DLD1 (cell line): Measurements from ENCODE around the gene MAP1S.

ENCODE experiments used
- in situ Hi-C: cut with HindIII; loops from 2 replicates; pipeline ENCODE4 v1.10.0; 2017; ENCODE audit warnings: low sequenced_read_pairs

The MAP1S gene, protein sequence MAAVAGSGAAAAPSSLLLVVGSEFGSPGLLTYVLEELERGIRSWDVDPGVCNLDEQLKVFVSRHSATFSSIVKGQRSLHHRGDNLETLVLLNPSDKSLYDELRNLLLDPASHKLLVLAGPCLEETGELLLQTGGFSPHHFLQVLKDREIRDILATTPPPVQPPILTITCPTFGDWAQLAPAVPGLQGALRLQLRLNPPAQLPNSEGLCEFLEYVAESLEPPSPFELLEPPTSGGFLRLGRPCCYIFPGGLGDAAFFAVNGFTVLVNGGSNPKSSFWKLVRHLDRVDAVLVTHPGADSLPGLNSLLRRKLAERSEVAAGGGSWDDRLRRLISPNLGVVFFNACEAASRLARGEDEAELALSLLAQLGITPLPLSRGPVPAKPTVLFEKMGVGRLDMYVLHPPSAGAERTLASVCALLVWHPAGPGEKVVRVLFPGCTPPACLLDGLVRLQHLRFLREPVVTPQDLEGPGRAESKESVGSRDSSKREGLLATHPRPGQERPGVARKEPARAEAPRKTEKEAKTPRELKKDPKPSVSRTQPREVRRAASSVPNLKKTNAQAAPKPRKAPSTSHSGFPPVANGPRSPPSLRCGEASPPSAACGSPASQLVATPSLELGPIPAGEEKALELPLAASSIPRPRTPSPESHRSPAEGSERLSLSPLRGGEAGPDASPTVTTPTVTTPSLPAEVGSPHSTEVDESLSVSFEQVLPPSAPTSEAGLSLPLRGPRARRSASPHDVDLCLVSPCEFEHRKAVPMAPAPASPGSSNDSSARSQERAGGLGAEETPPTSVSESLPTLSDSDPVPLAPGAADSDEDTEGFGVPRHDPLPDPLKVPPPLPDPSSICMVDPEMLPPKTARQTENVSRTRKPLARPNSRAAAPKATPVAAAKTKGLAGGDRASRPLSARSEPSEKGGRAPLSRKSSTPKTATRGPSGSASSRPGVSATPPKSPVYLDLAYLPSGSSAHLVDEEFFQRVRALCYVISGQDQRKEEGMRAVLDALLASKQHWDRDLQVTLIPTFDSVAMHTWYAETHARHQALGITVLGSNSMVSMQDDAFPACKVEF

DNA sequence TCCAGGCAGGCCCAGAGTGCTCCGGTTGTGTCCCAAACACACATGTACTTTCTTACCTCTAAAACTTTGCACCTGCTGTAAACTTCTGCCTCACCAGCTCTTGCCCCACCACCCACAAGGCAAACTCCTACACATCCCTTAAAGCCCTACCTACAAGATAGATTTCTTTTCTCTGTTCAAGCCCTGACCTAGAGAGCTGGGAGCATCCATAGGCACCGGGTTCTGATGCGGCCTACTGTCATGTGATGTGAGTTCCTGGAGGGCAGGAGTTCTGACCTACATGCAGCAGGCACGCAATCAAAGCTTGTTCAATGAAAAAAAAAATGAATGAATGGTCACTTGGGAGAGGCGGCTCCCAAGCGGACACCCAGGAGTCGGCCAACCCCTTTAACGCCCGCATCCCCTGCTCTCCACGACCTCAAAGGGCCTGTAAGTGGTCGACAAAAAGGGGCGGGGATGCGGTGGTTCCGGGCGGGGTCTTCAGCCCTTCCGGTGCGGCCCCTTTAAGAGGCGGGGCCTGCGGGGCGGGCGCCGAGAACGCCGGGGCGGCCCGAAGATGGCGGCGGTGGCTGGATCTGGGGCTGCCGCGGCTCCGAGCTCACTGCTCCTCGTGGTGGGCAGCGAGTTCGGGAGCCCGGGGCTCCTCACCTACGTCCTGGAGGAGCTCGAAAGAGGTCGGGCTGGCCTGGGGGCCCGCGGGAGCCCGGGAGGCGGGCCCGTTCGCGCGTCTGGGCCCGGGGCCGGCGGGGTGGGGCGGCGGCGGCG lies at the start of gene MAP1S:
TSS of gene MAP1S (plus strand) at position 534 of the 765 bp plus-strand sequence. CDS start at position 557, 23 bp downstream.
- in situ Hi-C loops: no loop called here

DNA sequence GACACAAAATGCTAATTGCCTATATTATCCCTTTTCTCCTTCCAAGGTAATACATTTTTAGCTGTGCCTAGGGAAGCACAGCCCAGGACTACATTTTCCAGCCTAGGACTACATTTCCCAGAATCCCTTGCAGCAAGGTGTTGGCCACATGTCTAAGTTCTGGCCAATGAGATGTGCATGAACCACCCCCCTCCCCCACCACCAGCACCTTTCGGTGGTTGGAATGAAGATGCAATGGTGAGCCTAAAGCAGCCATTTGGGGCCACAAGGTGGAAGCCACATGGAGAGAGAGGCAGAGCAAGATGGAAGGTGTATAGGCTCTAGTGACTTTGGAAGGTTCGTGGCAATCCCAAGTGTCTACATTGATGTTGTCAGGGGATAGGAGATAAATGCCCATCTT lies 47.4 kb upstream of the MAP1S start:
- in situ Hi-C loops: no loop called here

DNA sequence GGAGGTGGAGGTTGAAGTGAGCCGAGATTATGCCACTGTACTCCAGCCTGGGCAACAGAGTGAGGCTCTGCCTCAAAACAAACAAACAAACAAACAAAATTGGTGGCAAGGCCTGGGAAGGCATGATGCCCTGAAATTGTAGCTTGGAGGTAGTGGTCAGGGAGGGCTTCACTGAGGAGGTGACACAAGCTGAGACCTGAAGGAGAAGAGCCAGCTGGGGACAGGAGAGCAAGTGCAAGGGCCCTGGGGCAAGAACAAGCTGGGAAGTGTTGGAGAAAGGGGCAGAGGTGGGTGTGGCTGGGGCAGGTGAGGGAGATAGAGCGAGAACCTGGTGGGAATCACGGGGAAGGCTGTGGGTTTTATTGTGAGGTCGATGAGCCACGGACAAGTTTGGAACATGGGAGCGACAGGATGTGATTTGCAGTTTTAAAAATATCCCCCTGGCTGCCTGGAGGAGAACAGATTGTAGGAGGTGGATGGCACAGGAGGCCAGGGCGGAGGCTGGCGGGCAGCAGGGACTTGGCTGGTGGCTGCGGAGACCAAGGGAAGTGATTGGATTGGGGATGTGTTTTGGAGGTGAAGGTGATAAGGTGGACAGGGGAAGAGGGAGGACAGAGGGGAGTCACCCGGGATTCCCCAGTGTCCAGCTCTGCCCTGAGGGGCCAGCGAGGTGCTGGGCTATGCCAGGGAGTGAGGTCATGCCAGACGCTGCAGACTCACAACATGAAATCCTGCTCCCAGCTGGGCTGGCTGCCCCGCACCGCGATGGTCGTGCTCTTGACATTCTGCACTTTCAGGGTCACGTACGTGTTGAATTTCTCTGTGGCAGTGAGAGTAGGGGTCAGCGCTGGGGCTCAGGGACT lies 45.1 kb upstream of the MAP1S start:
- in situ Hi-C loops: no loop called here

DNA sequence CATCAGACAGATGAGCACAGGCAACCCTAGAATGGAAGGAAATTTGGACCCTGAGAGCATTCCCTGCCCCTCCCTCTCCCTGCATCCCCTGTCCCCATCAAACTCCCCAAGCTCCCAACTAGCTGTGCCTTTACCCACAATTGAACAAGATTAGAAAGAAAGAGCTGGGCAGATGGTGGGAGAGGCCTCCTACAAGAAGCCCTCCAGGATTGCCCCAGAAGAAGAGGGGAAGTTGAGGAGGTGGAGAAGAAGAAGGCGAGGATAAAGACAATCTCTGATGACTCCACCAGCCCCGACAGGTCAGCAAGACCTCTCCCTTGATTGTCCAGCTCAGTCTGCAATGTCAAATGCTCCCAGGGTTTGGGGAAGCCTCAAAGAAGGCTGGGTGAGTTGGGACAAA lies 43.0 kb upstream of the MAP1S start:
- in situ Hi-C loops: no loop called here

DNA sequence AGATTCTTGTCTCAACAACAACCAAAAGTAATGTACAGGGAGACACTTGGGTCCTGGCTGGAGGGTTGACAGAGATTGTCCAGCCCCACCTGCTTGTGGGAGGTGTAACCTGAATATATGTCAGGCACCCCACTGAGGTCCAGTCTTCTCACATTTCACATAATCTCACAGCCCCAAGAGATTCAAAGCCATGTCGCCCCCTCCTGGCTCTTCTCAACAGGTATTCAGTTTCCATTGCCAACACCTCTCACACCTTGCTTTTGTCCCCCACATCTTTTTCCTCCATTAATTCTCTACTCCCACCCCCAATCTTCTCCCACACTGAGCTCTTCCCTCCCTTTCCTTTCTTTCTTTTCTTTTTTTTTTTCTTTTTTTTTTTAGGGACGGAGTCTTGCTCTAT lies 42.3 kb upstream of the MAP1S start:
- in situ Hi-C loops: no loop called here

DNA sequence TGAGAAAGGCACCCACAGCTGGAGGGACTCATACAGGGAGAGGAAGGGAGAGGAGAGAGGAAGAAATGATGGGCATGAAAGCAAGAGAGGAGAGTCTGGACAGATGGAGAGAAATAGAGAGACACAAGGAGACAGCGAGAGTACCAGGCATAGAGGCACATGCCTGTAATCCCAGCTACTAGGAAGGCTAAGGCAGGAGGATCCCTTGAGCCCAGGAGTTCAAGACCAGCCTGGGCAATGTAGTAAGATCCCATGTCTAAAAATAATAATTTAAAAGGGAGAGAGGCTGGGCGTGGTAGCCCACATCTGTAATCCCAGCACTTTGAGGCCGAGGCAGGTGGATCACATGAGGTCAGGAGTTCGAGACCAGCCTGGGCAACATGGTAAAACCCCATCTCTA lies 40.4 kb upstream of the MAP1S start:
- in situ Hi-C loops: no loop called here

DNA sequence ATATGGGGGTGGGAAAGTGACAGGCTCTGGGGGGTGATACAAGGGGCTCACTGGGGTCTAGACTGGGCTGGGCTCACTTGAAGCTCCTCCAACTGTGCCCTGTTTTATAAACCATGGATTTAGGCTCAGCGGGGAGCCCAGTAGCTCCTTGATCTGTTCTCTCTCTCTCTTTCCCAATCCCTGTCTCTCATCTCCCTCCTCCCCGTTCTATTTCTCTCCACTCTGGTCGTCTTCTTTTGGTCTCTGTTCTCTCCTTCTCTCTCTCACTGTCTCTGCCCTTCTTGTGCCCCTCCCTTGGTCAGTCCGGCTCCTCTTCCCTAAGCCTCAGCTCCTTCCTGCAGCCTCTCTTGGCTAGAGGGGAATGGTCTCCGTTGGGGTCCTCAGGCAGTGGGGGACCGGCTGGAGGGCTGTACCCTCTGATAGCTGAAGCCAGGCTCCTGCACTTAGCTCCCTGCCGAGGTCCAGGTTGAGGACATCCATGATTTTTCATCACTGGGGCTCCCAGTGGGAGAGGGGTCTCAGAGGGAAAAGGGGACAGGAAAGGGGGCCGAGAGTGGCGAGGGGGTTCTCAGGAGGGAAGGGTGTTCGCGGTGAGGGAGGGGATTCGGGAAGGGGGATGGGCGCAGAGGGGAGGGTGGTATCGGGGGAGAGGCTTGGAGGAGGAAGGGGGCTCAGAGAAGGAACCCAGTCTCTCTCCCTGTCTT lies 39.6 kb upstream of the MAP1S start:
- in situ Hi-C loops: no loop called here

DNA sequence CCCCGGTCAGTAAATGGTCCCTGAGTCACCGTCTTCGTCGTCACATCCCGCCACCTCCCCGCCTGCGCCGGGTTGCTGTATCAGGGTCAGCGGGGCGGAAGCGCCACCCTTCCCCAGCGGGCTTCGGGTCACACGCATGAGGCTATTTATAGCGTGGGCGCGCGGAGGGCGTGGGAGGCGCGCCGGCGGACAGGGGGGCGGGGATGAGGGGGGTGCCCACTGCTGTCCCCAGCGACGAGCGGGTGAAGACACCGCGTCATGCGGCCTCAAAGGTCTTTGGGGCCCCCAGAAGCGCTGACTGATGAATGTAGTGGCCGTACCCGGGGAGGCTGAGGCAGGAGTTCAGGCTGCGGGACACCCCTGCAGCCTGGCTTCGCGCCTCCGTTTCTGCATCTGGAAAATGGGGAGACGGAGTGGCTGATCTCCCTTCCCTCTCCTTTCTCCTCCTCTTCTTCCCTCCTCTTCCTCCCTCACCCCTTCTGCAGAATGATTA lies 39.0 kb upstream of the MAP1S start:
- in situ Hi-C loops: no loop called here

DNA sequence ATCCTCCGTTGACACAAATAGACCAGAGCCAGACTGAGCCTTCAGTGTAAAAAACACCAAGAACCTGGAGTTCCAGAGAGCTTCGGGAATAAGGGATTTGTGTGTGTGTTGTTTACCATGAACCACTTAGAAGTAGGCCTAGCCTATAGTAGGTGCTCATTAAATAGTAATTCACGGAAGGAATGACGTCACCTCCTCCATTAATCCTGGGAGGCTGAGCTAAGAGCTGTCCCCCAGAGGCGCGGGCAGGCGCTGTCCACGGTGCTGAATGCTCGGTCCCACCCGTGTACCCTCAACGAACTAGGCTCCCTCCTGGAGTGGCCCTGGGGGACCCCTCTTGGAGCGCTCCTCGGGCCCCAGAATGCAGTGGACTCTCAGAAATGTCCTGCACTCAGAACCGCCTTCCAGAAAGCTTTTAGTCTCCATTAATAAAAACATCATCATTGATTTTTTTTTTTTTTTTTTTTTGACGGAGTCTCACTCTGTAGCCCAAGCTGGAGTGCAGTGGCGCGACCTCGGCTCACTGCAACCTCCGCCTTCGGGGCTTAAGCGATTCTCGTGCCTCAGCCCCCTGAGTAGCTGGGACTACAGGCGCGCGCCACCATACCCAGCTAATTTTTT lies 37.7 kb upstream of the MAP1S start:
- in situ Hi-C loops: no loop called here

DNA sequence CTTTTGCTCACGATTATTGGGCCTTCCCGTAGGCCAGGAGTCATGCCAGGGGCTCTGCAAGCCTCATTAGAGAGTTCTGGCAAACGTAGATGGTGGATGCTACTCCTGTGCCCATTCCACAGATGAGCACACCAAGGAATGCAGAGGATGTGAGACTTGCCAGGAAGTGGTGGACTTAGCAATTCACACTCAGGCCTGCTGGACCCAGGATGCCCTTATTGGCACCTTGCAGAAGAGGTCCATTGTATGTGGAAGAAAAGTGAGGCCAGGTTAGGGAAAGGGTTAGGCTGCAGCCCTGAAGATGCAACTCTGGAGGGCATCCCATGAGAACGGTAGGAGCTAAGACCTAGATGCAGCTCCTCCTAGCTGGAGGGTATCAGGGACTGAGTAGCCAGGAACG lies 37.0 kb upstream of the MAP1S start:
- in situ Hi-C loops: no loop called here

DNA sequence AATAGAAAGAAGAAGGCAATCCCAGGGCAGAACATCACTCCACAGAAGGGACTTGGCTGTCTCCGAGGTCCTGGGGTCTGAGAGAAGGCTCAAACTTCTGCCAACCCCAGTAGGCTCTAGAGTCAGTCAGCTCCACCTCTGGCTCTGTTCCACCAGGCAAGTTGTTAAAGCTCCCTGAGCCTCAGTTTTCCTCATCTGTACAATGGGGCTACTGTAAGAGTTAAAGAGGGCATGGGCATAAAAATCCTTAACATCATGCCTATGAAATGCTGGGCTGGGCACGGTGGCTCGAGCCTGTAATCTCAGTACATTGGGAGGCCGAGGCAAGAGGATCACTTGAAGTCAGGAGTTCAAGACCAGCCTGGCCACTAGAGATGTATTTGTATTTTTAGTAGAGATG lies 36.2 kb upstream of the MAP1S start:
- in situ Hi-C loops: no loop called here

DNA sequence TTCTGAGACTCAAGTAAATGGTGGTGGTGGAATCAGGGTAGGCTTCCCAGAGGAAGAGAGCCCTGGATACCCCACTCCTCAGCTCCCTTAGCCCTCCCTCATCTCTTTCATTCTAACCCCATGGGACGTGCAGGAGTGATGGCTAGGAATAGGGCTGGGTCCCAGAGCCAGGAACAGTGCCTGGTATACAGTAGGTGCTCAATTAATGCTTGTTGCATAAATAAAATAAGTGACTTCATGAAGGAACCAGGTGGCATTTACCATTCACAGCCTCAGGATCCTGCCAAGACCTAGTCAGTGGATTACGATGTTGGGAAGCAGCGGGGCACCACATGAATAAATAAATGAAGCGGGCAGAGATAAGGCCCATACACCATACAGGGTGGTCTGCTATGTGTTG lies 35.0 kb upstream of the MAP1S start:
- in situ Hi-C loops: no loop called here

DNA sequence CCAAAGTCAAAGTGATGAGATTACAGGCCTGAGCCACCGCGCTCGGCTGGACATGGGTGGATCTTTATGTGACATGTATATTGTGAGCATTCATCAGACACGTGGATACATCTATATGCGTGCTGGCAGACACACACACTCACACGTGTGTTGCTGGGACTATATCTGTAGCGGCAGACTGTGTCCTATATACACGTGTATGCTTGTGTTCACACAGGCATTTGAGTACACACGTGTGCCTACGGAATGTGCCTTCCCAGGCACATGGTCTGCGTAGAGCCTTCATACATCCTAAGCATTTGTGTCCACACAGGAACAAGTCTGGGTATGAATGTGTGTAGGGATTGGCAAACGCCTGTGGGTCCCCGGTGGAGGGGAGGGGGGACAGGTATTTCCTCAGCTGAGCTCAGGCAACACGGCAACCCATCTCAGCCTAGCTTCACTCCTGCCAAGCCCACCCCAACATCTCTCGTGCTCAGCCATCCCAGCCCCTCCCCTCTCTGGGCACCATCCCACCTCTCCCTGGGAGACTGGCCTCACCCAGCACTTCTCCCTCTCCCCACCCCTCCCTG lies 33.7 kb upstream of the MAP1S start:
- in situ Hi-C loops: no loop called here

DNA sequence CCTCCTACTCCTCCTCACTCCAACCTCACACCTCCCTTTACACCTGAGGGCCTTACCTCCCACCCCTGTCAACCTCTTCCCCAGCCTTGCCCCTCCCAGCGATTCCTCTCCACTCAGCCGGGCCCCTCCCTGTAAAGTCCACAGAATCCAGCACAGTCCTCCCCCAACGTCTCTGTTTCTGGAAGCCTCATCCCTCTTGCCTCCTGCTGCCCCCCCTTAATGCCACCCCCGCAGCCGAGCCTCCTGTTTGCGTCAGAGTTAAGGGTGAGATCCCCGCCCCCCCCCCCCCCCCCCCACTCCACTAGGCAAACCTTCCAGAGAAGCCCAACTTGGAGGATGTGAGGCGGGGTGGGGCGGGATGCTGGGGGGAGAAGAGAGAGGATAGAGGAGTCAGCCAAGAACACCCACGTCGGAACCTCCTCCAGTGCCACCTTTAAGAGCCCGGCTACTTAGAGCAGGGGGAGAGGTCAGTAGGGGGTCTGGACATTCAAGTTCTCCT lies 33.2 kb upstream of the MAP1S start:
- in situ Hi-C loops: no loop called here

DNA sequence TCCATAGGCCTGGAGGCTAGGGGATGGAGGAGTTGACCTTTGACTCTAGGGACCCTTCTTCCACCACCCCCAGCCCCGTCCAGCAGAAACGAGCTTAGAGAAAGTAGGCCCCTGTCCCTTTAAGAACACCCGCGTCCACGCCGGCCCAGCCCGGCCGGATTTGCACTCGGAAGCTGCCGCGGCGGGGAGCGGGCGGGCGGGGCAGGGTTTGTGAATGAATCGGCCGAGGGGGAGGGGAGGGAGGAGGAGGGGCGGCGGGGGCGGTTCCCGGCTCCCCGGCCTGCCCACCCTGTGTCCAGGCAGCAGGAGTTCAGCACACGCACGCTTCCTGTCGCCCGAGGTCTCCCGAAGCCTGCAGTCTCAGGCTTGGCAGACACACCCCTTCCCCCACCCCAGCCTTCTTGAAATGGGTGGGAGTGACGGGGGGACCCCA lies 32.7 kb upstream of the MAP1S start:
- in situ Hi-C loops: no loop called here

DNA sequence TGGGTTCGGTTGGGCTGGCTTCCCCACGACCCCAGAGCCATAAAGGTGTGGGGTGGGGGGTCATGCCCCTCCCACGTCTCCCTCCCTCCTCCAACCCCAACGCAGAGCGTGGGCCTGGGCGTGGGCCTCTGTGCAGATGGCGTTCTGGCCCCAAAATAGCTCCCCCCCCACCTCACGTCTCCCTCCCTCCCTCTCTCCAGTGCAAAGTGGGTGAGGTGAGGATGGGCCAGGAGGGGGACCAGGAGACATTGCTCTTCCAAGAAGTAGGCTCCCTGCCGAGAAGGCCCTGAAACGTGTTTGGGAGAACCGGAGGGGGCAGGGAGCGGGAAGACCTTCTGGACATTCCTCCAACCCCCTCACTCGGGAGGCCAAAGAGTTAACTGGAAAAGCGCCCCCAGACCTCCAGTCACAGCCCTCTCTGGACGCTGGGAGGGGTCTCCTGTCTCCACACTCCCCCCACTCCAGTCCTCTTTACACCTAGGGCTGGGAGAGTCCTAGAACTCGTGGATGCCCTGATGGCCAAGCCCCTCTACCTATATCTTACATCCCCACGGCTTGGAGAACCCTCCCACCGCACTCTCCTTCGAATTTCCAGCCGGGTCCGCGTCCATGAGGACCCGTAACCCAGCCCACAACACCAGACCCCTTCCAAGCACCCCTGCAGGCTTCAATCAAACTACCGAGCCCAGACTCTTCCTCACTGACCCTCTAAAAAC lies 32.0 kb upstream of the MAP1S start:
- in situ Hi-C loops: no loop called here
